Fibroblast of pulmonary artery (primary cell): Measurements from ENCODE around the gene SYCP1.

Experiments
- DNase-seq: peaks from one replicate; pipeline ENCODE4 v3.0.0-alpha.2; 2010; ENCODE audit warnings: low read depth
- H3K4me3 ChIP-seq: replicated peaks from 2 replicates; pipeline ENCODE4 v1.5.1; 2011; ENCODE audit warnings: low read depth, mild to moderate bottlenecking, control low read depth, low read length, moderate library complexity
- TF ChIP-seq, protein P1 (sequence below): IDR thresholded peaks from 2 replicates; pipeline ENCODE4 v1.5.1; 2011; ENCODE audit warnings: mild to moderate bottlenecking, control low read depth, low read length, inconsistent platforms; ENCODE audit errors: missing control alignments

SYCP1 gene

DNA sequence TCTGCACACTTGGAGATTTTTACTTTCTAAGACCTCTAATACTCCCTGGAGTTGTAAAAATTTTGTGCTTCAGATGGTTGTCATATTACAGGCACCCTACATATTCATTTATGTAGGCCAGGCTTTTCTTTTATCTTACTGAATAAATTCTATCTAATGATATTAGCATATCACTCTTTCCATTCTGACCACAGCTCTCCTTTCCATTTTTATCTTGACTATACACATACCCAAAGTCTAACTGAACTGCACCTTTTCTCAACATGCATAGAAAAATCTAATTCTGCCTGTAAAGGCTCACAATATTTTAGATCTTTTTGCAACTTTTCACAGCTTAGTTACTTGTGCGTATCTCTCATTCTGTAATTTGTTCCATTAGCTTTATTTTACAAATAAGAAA lies 122.2 kb downstream of the SYCP1 start:
- TF ChIP-seq, protein P1, sequence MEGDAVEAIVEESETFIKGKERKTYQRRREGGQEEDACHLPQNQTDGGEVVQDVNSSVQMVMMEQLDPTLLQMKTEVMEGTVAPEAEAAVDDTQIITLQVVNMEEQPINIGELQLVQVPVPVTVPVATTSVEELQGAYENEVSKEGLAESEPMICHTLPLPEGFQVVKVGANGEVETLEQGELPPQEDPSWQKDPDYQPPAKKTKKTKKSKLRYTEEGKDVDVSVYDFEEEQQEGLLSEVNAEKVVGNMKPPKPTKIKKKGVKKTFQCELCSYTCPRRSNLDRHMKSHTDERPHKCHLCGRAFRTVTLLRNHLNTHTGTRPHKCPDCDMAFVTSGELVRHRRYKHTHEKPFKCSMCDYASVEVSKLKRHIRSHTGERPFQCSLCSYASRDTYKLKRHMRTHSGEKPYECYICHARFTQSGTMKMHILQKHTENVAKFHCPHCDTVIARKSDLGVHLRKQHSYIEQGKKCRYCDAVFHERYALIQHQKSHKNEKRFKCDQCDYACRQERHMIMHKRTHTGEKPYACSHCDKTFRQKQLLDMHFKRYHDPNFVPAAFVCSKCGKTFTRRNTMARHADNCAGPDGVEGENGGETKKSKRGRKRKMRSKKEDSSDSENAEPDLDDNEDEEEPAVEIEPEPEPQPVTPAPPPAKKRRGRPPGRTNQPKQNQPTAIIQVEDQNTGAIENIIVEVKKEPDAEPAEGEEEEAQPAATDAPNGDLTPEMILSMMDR, result no peak
- H3K4me3 ChIP-seq, result no peak overlapping the region
- no peak for DNase-seq

DNA sequence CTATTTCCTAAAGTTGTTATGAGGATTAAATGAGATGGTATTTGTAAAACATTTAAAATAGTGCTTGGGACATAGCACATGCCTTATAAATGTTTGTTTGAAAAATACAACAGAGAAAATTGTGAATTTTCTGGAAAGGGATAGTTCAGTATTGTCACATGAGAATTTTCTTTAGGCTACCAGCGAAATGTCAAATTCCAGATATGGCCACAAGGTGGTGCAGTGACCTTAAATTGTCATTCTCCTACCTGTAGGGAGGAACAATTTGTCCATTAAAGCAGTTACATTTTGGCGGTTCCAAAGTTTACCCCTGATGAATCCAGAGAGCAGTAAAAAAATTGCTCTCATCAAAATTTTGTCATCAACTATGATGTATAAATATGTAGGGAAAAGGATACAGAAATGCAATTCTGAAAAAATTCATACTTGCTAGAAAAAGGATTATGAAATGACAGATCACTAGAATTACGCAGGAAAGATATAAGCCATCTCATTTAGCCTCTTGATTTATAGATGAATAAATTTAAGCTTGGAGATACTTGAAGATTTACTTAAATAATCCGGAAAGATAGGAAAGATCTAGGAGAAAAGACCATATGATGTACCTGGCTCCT lies 124.7 kb downstream of the SYCP1 start:
- H3K4me3 ChIP-seq, result no peak overlapping the region
- TF ChIP-seq, protein P1, result peak; percentile 67
- peak; percentile 73 for DNase-seq

DNA sequence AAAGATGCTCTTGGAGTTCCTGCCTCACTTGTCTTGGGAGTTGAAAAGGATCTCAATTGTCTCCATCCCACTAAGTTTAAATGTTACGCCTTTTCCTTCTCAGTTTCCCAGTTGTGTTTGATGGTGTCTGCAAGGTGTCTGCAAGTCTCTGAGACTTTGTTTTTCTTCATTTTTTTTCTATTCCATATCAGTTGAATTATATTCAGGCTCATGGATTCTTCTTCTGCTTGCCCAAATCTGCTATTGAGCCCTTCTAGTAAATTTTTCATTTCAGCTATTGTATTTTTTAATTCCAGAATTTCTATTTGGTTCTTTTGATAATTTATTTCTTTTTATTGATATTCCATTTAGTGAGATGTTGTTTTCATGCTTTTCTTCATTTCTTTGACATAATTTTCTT lies 127.6 kb downstream of the SYCP1 start:
- TF ChIP-seq, protein P1, result no peak
- no peak for DNase-seq
- H3K4me3 ChIP-seq, result no peak overlapping the region

DNA sequence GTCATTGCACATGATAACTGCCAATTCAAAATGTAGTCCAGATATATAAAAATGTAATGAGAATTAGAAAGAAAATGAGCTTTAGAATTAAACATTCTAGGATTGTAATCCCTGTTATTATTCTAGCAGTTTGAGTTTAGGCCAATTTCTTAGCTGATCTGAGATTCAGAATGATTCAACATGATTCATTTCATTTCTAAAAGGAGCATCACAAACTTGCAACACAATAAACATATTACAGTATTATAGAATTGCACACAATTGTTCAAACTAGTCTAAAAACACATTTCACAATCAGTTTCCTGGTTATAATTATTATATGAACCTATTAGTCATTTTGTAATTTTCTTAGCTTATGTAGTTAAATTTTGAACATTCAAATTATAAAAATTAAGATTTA lies 131.6 kb downstream of the SYCP1 start:
- TF ChIP-seq, protein P1, result no peak
- peak; percentile 7 for DNase-seq
- H3K4me3 ChIP-seq, result no peak overlapping the region

DNA sequence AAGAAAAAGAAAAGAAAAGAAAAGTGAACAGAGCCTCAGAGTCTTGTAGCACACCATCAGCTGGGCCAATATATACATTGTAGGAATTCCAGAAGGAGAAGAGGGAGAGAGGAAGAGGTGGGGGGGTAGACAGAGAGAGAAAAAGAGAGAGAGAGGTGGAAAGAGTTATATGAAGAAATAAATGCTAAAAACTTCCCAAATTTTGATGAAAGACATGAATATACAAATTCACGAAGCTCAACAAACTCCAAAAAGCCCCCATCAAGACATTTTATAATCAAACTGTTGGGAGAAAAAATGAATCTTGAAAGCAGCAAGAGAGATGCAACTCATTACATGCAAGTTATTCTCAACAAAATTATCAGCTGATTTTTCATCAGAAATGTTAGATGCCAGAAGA lies 133.4 kb downstream of the SYCP1 start:
- TF ChIP-seq, protein P1, result no peak
- DNase-seq, result no peak
- no peak overlapping the region for H3K4me3 ChIP-seq

DNA sequence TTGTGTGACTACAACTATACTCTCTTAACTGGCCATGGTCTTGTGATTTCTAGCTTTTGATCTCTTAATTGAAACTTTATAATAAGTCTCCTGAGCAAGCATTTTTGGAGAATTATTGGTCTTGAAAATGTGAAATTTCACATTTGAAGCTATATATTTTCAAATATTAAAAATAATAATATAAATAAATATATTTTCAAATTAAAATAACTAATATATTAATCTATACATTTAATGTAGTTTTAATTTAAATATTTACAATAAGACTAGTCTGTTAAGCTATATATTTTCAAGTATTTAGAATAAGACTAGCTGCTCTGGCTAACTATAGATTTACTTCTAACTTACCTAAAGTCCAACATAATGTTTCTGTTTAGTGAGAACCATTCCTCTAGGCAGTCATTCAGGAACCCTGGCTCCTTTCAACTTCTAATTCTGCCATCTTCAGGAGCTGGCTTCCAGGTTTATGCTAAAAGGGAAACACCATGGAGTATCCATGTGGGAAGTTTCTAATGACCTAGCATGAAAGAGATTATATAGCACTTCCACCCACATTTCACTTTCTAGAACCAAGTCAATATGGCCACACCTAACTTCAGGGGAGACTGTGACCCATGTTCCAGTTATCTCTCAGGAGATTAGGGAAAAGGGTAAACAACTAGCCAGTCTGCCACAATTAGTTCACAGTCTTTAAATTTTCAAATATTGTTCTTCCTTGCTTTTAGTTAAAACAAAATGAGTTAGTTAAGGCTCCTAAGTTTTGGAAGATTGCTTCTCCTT lies 143.0 kb downstream of the SYCP1 start:
- no peak for DNase-seq
- TF ChIP-seq, protein P1, result no peak
- H3K4me3 ChIP-seq, result no peak overlapping the region
